Measurements from ENCODE around the gene ITK.

DNA sequence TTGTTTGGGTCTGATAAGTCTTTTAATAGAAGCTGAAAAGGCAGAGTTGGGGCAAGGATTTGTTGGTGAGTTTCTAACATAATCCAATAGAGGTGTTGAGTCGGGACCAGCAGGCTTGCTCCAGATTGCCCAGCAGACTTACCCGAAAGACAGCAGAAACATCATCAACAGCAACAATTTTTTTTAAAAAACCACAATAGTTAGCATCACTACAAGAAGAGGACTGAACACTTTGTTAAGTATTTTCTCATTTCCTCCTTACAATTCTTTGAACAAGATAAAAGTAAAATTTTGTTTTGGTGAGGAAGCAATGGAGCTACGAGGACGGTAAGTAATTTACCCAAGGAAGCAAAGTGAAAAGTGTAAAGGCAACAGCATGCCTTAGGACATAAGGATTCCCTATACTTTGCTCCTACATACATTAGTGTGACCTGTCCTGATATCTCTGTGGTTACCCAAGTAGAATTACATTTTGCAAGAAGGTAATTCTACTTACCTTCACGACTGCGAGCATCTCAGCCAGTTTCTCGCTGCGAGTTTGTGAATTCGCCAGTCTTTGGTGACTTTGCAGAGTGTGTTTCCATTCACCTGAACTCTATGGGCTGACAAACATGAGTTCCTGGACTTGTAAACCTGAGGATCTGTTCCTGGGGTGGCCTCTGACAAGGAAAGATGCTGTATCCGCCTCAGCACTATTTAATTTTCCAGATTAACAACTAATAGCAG is 13.2 kb downstream of the ITK start:
- TF ChIP-seq POLR2A (IDR thresholded peaks at IDR 0.05; ENCODE audit: low read depth, low read length) (no peak), CTCF (IDR thresholded peaks at IDR 0.05; ENCODE audit: extremely low read depth in 1 of 2, insufficient read depth in 1 of 2, low read depth in 1 of 2, low read length in 2 of 2) (no peak), GATA2 (IDR thresholded peaks at IDR 0.05; ENCODE audit: insufficient read depth, insufficient read length, low read depth, low read length) (no peak), POLR2AphosphoS5 (IDR thresholded peaks at IDR 0.05; ENCODE audit: insufficient read depth, low read depth, low read length) (no peak), JUN (IDR thresholded peaks at IDR 0.05; ENCODE audit: borderline replicate concordance, insufficient read depth, insufficient read length, low read depth) (no peak)

Measured in endothelial cell of umbilical vein (primary cell).